GM21423 (cell line): Measurements from ENCODE around the gene INAFM1.

Experiments
- ATAC-seq: cut with Tn5 transposase; IDR thresholded peaks from one replicate; pipeline ENCODE4 v1.9.1; 2021; ENCODE audit warnings: mild to moderate bottlenecking, moderate library complexity; ENCODE audit not compliant: unreplicated experiment

The INAFM1 gene

DNA sequence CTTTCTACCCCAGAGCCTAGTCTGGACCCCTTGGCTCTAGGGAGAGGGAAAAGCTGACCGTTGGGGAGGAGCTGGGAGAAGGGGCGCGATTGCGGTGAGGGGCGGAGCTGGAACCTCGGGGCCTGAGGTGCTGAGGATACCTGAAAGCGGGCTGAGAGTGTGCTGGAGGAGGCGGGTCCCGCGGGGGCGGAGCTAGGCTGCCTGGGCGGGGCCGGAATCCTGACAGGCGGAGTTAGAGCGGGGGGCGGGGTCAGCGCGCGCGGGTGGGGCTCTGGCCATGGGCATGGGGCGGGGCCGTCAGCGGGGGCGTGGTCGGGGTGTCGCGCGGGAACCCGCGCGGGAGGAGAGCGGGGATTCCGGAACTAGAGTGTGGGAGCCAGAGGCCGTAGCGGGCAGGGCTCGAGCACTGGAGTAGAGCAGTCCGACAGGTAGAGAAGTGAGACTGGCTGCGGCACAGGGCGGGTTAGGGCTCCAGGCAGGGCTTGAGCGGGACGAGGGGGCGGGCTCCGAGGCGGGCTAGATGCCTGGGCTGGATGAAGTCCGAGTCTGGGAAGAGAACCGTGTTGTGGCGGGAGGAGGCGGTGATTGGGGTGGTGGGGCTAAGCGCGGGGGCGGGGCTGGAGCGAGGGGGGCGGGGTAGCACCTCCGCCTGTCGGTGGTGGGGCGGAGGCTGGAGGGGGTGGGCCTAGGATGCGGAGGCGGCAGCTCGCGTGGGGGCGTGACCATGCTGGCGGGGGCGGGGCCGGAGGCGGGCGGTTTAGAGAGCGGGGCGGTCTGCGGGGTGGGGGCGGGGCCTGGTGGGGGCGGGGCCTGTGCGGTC is at the start of gene INAFM1:
INAFM1 (plus strand) TSS at position 815 of the 820 bp plus-strand sequence. CDS start 35 bp downstream, outside the sequence.
- ATAC-seq: peak; percentile 43

DNA sequence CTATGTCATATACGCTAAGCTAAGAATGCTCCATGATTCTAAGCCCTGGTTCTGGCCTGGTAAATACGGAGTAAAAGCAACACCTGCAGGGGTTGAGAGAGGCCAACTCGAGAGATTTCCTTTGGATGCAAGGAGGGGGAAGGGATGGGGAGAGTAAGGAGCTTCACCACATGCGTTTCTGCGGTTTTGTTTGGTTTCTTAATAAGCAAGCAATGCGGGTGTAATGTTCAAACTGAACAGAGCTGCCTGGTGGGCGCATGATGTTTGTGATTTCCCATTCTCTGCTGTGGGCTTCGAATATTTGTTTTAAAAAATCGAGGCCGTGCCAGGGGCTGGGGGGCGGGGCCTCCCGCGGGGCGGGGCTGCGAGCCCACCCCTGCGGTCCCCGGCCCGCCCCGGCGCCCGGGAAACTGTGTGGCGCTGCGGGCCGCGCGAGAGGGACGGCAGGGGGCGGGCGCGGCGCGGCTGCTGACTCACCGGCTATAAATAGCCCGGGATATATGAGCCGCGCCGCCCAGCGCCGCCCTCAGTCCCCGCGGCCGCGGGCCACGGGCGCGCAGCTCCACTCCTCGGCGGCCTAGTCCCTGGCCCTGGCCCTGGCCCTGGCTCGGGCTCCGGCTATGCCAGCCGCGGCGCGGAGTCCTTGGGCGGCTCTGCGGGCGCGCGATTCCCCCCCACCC is 48.8 kb upstream of the INAFM1 start:
- ATAC-seq: peak; percentile 39

DNA sequence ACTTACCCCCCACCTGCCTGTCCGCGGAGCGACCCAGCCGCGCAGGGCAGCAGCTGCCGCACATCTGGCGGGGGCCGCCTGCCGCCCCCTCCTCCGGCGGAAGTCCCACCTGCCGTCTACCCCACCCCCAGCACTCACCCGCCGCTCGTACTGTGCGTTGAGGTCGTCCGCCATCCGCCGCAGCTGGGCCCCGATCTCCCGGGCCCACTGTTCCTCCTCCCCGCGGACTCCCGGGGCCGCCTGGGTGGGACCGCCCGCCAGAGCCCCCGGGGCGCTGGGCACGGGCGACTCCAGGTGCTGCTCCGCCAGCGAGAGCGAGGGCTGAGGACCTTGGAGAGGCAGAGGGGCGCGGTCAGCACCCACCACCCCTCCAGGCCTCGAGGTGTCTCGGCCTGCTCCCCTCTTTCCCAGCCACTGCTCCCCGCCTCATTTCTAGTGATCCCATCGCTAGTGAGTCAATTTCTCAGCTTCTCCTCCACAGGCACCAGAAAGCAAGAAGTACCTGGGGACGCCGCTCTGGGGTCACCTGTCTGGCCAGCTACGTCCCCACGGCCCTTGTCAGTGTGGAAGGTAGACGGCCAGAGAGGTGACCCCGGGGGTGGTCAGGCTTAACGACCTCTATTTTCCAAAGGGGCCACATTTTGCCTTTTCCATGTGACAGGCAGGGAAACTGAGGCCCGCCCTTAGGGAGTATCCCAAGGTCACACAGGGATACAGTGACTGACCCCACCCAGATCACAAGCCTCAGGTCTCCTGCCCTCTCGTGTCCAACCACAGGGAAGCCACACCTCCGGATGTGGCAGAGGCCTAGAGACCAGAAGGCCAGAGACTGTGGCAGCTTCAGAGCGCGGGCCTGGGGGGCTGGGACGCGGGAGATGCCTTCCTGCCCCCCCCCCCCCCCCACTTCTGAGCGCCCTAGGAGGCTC is 48.0 kb upstream of the INAFM1 start:
- peak; percentile 26 for ATAC-seq

DNA sequence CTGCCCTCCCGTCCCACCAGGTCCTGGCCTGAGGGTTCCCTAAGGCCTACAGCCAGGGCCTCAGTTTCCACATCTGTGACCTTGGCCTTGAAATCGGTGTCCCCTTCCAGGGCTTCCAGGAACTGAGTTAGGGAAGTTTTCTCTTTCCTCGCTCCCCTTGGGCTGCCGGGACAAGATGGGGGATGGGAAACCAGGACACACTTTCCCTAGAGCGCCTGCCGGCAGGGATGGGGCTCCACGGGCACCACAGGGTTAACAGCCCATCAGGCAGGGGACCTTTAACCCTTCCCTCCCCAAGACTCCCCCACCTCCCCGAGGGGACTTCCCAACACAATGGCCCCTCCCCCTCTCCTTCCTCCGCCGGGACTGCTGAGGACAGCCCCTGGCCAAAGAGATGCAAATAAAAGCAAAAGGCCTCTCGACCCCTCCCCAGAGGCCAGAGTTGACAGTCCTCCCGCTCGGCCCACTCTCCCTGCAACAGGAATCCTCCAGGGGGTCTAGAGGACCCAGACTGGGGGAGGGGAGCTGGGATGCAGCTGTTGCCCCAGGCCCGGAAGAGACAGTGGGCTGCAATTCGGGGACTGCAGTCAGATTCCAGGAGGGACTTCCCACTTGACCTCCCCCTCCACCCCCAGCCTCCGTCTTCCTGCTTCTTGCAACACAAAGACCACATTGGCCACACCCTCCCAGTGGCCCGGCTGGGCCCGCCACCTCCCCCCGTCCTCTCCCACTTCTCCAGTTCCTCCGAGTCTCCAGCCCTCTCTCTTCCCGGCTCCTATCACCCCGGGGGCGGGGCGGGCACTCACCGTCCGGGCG is 47.1 kb upstream of the INAFM1 start:
- ATAC-seq: no peak

DNA sequence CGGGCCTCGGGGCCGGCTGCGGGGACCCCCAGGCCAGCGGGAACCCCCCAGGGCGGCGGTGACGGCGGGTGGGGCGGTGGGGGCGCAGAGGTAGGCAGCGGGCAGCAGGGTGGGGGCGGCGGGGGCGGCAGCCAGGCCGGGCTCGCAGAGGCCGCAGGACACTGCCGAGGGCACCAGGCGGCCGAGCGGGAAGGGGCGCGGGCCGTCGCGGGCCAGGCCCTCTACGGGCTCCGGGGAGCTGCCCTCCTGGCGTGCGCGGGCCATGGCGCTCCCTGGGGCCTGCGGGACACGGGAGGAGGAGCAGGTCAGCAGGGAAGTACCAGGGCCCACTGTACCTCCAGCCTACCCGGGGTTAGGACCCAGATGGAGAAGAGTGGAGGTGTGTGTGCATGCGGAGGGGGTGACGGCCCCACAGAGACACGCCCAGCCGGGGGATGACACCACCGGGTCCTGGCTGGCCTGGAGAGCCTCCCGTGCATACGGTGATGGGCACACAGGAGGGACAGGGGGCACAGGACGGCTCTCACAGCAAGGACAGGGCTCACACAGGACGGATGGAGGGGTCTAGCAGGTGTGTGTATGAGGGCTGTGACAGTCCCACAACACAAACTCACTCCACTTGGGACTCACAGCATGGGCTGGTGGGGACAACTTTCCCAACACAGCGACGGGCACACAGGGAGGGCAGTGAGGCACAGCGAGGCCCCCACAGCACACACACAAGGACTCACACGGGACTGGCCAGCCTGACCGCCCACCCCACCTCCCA is 46.3 kb upstream of the INAFM1 start:
- no peak for ATAC-seq

DNA sequence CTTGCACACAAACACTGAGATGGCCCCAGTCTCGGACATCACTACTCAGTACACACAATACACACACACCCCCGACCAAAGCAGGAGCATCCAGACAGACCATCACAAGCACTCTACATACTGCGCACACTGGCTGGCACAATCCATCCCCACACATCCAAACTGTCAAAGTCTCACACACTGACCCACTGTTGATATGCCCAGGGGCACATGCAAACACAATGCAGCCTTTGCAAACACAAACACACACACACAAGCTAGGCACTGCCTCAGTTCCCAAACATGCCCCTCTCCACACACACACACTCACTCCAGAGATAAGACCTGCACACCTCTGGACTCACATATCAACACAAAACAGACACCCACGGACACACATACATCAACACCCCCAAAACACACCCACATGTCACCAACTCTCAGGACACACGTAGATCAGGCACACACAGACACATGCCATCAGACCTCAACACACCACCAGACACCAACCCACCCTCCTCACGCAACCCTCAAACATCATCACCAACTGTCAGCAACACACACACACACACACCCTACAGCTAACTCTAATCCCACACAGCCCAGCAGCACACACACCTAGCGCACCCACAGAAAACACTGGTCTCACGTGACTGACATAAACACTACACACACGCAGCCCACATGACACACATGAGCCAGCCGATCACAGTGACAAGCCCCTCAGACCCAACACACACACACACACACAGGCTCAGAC is 45.6 kb upstream of the INAFM1 start:
- ATAC-seq: no peak

DNA sequence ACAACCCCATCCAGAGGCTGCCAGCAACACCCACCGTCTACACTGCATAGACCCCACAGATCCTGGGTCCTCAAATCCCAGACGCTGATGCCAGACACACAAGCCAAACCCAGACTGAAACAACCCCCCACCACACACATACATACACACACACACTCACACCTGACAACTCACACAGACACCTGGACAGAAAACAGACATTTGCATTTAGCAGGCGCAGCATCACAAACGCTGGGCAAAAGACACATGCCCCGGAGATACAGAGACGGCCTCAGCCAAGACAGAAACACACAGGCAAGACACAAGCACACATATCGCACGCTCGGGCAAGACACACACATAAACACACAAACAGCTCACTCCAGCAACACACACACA is 45.0 kb upstream of the INAFM1 start:
- ATAC-seq: no peak

DNA sequence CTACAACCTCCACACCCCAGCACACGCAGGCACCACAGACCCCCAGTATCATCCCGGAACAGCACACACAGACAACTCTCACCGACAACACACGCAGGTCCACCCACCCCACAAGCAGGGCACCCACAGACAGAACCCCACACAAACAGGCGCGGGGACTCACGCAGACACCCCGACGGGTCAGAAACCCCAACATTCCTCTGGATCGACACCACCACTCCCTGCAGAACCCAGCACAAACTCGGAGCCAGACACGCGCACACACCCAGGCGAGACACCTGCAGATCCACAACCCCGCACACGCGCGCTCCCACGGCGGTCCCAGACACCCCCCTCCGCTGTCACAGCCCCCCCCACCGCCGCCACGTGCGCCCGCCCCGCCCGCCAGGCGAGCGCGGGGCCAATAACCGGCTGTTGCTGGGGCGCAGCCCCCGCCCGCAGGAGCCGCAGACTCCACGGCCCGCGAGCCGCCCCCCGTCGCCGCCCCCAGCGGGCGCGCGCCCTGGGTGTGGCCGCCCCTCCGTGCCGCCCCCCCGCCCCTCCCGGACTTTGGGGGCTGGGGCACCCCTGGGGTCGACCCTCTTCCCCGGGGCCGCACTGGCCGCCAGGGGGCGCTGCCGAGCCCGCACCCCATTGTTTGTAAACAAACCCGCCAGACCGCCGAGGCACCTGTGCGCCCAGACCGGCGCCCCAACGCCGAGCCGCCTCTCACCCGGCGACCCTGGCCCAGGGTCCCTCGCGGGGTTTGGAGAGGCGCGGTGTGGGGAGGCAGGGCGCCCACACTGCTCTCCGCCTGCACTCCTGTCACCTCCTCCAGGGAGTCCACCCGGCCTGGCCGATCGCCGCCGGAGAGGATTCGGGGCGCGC is 44.4 kb upstream of the INAFM1 start:
- peak; percentile 17 for ATAC-seq

DNA sequence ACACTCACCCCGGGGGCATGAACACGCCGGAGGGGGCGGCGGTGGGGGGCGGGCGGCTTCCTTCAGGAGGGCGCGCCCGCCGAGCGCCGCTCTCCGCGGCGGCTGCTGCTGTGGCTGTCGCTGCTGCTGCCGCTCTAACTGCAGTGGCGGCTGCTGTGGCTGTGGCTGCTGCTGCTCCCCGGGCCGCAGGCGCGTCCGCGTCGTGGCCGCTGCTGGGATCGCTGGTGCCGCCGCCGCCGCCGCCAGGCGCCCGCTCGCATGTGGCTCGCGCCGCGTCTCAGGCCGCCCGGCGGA is 43.8 kb upstream of the INAFM1 start, which contains the start of gene BBC3:
BBC3 (minus strand) TSS at position 279 of the 294 bp plus-strand sequence. CDS start 2,768 bp downstream, outside the sequence.
- no peak for ATAC-seq

DNA sequence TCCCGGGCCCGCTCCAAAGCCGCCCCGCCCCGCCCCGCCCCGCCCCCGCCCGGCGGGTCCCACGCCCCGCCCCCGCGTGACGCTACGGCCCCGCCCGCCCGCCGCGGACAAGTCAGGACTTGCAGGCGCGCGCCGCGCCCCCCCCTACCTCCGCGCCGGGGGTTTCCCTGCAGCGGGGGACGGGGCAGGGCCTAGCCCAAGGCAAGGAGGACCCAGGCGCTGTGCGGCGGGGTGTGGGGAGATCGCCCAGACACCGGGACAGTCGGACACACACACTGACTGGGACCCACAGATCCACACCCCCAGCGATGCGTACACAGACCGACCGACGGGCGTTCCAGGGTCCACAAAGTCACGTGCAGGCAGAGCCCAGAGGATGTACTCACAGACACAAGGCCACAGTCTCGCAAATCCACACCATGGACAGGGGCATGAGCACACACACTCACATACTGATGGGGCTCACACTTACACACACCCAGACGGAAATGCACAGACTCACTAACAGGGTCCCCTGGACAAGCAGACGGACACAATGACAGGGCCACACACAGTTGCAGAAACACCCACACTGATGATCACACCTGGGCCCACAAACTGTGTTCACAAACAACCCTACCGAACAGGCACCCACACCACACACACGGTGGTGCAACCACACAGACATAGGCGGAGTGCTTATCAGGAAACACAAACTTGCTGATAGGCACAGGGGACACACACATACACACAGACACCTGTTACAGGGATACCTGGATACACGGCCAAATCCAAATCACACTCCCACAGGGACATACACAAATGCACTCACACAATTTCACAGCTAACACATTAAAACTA is 43.2 kb upstream of the INAFM1 start:
- ATAC-seq: peak; percentile 31

DNA sequence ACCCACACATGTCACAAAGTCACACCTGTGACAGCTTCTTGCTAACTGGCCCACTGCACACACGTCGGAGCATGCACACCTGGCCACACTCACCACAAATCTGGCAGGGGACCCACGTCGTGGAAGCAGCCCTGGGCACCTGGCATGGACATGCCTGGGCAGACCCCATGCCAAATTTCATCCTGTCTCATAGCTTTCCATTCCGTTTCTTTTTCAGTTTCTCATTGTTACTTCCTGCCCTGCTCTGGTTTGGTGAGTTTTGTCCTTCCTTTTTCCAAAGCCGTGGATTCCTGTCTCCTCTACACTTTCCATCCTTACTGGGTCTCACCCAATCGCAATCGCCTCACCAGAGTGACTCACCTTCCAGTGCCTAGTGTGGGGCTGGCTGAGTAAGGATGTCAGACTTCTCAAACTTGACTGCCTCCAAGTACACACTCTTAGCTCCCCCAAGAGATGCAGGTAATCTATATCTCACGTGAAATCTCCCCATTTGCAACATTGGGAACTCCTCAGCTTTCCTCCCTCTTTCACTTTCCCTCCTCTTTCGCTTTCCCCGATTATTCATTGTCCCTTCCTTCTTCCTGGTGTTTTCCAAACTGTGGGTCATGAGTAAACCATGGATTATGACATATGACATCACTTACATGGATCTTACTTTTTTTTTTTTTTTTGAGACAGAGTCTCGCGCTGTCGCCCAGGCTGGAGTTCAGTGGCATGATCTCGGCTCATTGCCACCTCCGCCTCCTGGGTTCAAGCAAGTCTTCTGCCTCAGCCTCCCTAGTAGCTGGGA is 42.1 kb upstream of the INAFM1 start:
- no peak for ATAC-seq

DNA sequence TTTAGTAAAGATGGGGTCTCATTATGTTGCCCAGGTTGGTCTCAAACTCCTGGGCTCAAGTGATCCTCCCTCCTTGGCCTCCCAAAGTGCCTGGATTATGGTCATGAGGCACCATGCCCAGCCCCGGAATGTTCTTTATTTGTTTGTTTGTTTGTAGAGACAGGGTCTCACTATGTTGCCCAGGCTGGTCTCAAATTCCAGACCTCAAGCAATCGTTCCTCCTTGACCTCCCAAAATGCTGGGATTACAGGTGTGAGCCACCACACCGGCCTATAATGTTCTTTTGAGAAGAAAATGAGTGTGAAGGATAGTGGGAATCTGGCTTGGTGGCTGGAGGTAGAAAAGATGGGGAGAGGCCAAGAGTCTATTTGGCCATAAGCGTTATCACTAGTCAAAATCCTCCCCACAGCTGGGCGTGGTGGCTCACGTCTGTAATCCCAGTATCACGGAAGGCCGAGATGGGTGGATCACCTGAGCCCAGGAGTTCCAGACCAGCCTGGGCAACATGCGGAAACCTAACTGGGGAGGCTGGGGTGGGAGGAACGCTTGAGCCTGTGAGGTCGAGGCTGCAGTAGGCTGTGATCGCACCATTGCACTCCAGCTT is 38.5 kb upstream of the INAFM1 start:
- ATAC-seq: no peak

DNA sequence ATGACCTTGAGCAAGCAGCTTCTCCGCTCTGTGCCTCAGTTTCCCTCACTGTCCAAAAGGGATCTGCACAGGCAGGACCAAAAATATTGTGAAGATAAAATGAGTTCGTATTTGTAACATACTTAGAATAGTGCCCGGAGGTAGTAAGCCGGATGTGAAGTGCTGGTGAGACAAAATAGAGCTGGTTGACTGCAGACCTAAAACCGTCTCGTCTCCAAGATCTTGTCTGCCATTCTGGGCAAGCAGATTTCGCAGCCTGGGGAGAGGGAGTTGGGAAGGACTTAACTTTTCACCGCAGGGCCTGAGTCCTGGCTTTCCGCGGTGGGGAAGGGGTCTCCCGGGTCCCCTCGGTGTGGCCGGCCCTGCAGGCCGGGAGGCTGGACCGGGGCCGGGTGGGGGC is 35.5 kb upstream of the INAFM1 start:
- no peak for ATAC-seq

DNA sequence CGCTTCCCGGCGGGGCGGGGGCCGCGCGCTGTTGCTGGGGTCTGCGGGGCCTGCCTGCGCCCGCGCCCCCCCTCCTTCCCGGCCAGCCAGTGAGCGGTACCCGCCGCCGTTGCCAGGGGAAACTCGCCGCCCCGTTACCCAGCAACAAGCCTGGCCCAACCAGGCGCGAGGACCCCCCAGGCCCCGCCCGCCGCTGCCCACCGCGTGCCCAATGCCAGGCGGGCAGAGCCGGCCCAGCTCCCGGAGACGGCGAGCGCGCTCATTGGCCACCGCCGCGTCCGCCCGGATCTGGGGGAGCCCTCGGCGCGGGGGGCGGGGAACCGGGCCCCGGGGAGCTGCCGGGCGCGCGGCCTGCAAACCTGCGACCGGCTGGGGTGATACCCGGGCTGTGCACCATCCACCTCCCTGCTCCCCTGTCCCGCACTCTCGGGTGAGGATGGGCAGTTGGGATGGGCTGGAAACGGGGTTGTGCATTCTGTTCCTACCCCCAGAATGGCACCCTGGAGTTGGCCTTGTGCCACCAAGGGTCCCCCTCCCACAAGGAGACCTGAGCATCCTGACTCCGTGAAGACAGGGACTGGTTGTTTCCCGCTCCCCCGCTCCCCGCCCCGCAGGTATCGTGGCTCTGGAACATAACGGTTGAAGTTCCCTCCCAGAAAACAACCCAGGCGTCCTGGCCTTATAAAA is 34.9 kb upstream of the INAFM1 start:
- ATAC-seq: no peak

DNA sequence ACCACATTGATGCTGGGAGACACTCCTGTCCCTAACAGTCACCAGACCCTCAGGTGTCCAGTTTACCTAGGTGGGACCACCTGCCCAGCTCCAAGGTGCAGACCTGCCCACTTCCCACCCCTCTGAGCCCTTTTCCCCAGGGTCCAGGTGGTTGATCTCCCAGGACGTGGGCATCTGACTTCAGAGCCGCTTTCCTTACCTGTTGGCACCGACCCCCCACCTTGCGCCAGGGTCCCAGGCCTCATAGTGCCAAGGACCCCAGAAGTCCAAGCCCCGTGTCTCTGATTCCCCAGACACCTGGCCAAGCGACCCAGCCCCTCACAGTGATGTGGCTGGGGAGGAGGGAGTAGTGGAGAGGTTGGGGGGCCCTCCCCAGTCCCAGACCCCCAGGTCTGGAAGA is 34.1 kb upstream of the INAFM1 start:
- no peak for ATAC-seq
